HepG2 (cell line): ENCODE data around the gene HYAL1. TPM values are rescaled to one million over a fixed set of nuclear protein-coding genes. Genes with fewer than 3 reads are reported as not detected.

Source experiments
- ETV6 ChIP-seq: sonication (generic); formaldehyde crosslinking; conservative IDR thresholded peaks from 2 replicates; pipeline ENCODE4 v1.4.0; 2020; ENCODE audit warnings: missing genetic modification reagents
- HNRNPUL1 ChIP-seq: fragments of 200-400 bp; formaldehyde crosslinking; IDR thresholded peaks from 2 replicates; pipeline ENCODE4 v1.6.1; 2017; ENCODE audit warnings: low read depth, mild to moderate bottlenecking, low read length, moderate library complexity
- MIER2 ChIP-seq: IDR thresholded peaks from 2 replicates; pipeline ENCODE4 v1.6.1; 2016; ENCODE audit warnings: missing biosample characterization, missing genetic modification reagents
- NFYB ChIP-seq: sonication (generic); formaldehyde crosslinking; IDR thresholded peaks from 2 replicates; pipeline ENCODE4 v1.4.0; 2020; ENCODE audit warnings: missing genetic modification reagents
- NR2F6 ChIP-seq, 2 experiments: IDR thresholded peaks; 2 replicates each; pipeline ENCODE4 v1.6.1; 2016; ENCODE audit warnings: antibody characterized with exemption in 1 of 2, mild to moderate bottlenecking in 1 of 2
- PAX8 ChIP-seq: sonication (generic); formaldehyde crosslinking; IDR thresholded peaks from 2 replicates; pipeline ENCODE4 v1.8.0; 2022; ENCODE audit warnings: mild to moderate bottlenecking, missing genetic modification reagents, borderline replicate concordance
- RFX1 ChIP-seq: fragments of 450-650 bp; IDR thresholded peaks from 2 replicates; pipeline ENCODE4 v1.6.1; 2017
- TMF1 ChIP-seq: sonication (generic); formaldehyde crosslinking; IDR thresholded peaks from 2 replicates; pipeline ENCODE4 v1.8.1; 2022; ENCODE audit warnings: low read depth, missing genetic modification reagents
- ZC3H4 ChIP-seq: sonication (generic); formaldehyde crosslinking; IDR thresholded peaks from 2 replicates; pipeline ENCODE4 v1.4.0; 2020; ENCODE audit warnings: missing genetic modification reagents, borderline replicate concordance
- ZNF225 ChIP-seq: sonication (generic); formaldehyde crosslinking; IDR thresholded peaks from 2 replicates; pipeline ENCODE4 v1.4.0; 2020; ENCODE audit warnings: mild to moderate bottlenecking, missing genetic modification reagents
- ZNF326 ChIP-seq: sonication (generic); formaldehyde crosslinking; IDR thresholded peaks from 2 replicates; pipeline ENCODE4 v1.4.0; 2020; ENCODE audit warnings: missing genetic modification reagents, borderline replicate concordance
- ZNF546 ChIP-seq: sonication (generic); formaldehyde crosslinking; conservative IDR thresholded peaks from 2 replicates; pipeline ENCODE4 v1.8.1; 2023; ENCODE audit warnings: mild to moderate bottlenecking, missing genetic modification reagents
- ZNF7 ChIP-seq: IDR thresholded peaks from 2 replicates; pipeline ENCODE4 v1.6.1; 2016; ENCODE audit warnings: missing biosample characterization, missing genetic modification reagents
- ZNF775 ChIP-seq: sonication (generic); formaldehyde crosslinking; IDR thresholded peaks from 2 replicates; pipeline ENCODE4 v1.4.0; 2020; ENCODE audit warnings: missing genetic modification reagents, mild to moderate bottlenecking, moderate library complexity, borderline replicate concordance
- ZNF782 ChIP-seq: sonication (generic); formaldehyde crosslinking; IDR thresholded peaks from 2 replicates; pipeline ENCODE4 v1.4.0; 2020; ENCODE audit warnings: missing genetic modification reagents, mild to moderate bottlenecking, borderline replicate concordance
- ZSCAN22 ChIP-seq: sonication (generic); formaldehyde crosslinking; IDR thresholded peaks from 2 replicates; pipeline ENCODE4 v1.4.0; 2020; ENCODE audit warnings: mild to moderate bottlenecking, missing genetic modification reagents
- ZZZ3 ChIP-seq: sonication (generic); formaldehyde crosslinking; IDR thresholded peaks from 2 replicates; pipeline ENCODE4 v1.4.0; 2020; ENCODE audit warnings: missing genetic modification reagents, mild to moderate bottlenecking, borderline replicate concordance
- polyA plus RNA-seq, 8 experiments: library from polyadenylated mRNA; depleted of rRNA in 3 of 8; stranded (reverse) in 7 of 8; unstranded in 1 of 8; fragments of >200 nt; fragmentation: Illumina TruSeq in 4 of 8; extraction: Trizol in 4 of 8; gene quantifications; 2 replicates each; pipeline versions ENCODE4 v1.2.1 to v1.2.3, GENCODE V29; 2011 to 2016; ENCODE audit warnings: low read depth in 4 of 8, missing spikeins in 1 of 8, mixed read lengths in 1 of 8; ENCODE audit not compliant: insufficient read depth in 1 of 8
- total RNA-seq, 5 experiments: library from RNA; depleted of rRNA; stranded (reverse); fragments of >200 nt; fragmentation: Illumina TruSeq; extraction: Trizol; gene quantifications; 2 replicates each; pipeline ENCODE4 v1.2.3, GENCODE V29; 2016; ENCODE audit warnings: low read depth in 1 of 5
- TF ChIP-seq, protein P1 (sequence below): sonication (generic); formaldehyde crosslinking; IDR thresholded peaks from 2 replicates; pipeline ENCODE4 v1.8.0; 2022; ENCODE audit warnings: mild to moderate bottlenecking, missing genetic modification reagents, moderate library complexity
- TF ChIP-seq, protein P2 (sequence below): sonication (generic); formaldehyde crosslinking; IDR thresholded peaks from 2 replicates; pipeline ENCODE4 v1.4.0; 2020; ENCODE audit warnings: missing genetic modification reagents
- TF ChIP-seq, protein P3 (sequence below): sonication (generic); formaldehyde crosslinking; IDR thresholded peaks from 2 replicates; pipeline ENCODE4 v1.5.1; 2020; ENCODE audit warnings: missing genetic modification reagents, mild to moderate bottlenecking, borderline replicate concordance
- TF ChIP-seq, protein P4 (sequence below): sonication (generic); formaldehyde crosslinking; IDR thresholded peaks from 2 replicates; pipeline ENCODE4 v1.9.0; 2022; ENCODE audit warnings: low read depth, missing genetic modification reagents

The HYAL1 gene
- total and polyA plus RNA-seq, 2 of the 13 experiments (the other 11 are each of a cell fraction or from before 2014, with no cell fraction given): 76.5 to 193 TPM

DNA sequence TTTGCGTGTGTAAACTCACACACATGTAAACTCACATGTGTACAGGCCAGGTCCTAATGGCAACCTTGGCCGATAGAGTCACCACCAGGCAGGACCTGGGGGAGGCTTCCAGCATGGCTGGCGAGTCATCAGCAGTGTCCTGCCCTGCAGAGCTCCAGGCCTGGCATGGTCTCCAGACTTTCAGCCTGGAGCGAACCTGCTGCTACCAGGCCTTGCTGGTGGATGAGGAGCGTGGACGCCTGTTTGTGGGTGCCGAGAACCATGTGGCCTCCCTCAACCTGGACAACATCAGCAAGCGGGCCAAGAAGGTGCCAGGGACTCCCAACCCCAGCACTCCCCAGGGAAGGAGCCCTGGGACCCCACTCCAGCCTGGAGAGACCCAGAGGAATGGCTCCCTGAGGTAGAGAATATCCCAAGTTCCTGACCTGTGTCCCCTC is 33.4 kb downstream of the HYAL1 start (continued):
- TF ChIP-seq ZNF782 (CRISPR knock-in tag) (peak; percentile 42; the same call in 1 of the 2 replicates), MIER2 (CRISPR knock-in tag) (no peak), ZNF326 (no peak), PAX8 (CRISPR knock-in tag) (no peak), HNRNPUL1 (no peak), ZZZ3 (CRISPR knock-in tag) (no peak), ZNF775 (CRISPR knock-in tag) (no peak), ZNF546 (CRISPR knock-in tag) (no peak), ZNF7 (CRISPR knock-in tag) (no peak), ZSCAN22 (CRISPR knock-in tag) (no peak), NFYB (no peak), RFX1 (no peak), NR2F6 (IDR thresholded peaks at IDR 0.05) (no peak), NR2F6 (CRISPR knock-in tag; IDR thresholded peaks at IDR 0.05) (no peak), ZC3H4 (no peak), TMF1 (no peak), ZNF225 (CRISPR knock-in tag) (no peak), ETV6 (CRISPR knock-in tag) (no peak)
- TF ChIP-seq, protein P1, sequence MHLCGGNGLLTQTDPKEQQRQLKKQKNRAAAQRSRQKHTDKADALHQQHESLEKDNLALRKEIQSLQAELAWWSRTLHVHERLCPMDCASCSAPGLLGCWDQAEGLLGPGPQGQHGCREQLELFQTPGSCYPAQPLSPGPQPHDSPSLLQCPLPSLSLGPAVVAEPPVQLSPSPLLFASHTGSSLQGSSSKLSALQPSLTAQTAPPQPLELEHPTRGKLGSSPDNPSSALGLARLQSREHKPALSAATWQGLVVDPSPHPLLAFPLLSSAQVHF: no peak
- TF ChIP-seq, protein P2, sequence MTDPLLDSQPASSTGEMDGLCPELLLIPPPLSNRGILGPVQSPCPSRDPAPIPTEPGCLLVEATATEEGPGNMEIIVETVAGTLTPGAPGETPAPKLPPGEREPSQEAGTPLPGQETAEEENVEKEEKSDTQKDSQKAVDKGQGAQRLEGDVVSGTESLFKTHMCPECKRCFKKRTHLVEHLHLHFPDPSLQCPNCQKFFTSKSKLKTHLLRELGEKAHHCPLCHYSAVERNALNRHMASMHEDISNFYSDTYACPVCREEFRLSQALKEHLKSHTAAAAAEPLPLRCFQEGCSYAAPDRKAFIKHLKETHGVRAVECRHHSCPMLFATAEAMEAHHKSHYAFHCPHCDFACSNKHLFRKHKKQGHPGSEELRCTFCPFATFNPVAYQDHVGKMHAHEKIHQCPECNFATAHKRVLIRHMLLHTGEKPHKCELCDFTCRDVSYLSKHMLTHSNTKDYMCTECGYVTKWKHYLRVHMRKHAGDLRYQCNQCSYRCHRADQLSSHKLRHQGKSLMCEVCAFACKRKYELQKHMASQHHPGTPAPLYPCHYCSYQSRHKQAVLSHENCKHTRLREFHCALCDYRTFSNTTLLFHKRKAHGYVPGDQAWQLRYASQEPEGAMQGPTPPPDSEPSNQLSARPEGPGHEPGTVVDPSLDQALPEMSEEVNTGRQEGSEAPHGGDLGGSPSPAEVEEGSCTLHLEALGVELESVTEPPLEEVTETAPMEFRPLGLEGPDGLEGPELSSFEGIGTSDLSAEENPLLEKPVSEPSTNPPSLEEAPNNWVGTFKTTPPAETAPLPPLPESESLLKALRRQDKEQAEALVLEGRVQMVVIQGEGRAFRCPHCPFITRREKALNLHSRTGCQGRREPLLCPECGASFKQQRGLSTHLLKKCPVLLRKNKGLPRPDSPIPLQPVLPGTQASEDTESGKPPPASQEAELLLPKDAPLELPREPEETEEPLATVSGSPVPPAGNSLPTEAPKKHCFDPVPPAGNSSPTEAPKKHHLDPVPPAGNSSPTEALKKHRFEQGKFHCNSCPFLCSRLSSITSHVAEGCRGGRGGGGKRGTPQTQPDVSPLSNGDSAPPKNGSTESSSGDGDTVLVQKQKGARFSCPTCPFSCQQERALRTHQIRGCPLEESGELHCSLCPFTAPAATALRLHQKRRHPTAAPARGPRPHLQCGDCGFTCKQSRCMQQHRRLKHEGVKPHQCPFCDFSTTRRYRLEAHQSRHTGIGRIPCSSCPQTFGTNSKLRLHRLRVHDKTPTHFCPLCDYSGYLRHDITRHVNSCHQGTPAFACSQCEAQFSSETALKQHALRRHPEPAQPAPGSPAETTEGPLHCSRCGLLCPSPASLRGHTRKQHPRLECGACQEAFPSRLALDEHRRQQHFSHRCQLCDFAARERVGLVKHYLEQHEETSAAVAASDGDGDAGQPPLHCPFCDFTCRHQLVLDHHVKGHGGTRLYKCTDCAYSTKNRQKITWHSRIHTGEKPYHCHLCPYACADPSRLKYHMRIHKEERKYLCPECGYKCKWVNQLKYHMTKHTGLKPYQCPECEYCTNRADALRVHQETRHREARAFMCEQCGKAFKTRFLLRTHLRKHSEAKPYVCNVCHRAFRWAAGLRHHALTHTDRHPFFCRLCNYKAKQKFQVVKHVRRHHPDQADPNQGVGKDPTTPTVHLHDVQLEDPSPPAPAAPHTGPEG (CRISPR knock-in tag): no peak
- TF ChIP-seq, protein P3, sequence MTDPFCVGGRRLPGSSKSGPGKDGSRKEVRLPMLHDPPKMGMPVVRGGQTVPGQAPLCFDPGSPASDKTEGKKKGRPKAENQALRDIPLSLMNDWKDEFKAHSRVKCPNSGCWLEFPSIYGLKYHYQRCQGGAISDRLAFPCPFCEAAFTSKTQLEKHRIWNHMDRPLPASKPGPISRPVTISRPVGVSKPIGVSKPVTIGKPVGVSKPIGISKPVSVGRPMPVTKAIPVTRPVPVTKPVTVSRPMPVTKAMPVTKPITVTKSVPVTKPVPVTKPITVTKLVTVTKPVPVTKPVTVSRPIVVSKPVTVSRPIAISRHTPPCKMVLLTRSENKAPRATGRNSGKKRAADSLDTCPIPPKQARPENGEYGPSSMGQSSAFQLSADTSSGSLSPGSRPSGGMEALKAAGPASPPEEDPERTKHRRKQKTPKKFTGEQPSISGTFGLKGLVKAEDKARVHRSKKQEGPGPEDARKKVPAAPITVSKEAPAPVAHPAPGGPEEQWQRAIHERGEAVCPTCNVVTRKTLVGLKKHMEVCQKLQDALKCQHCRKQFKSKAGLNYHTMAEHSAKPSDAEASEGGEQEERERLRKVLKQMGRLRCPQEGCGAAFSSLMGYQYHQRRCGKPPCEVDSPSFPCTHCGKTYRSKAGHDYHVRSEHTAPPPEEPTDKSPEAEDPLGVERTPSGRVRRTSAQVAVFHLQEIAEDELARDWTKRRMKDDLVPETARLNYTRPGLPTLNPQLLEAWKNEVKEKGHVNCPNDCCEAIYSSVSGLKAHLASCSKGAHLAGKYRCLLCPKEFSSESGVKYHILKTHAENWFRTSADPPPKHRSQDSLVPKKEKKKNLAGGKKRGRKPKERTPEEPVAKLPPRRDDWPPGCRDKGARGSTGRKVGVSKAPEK (CRISPR knock-in tag): no peak
- TF ChIP-seq, protein P4, sequence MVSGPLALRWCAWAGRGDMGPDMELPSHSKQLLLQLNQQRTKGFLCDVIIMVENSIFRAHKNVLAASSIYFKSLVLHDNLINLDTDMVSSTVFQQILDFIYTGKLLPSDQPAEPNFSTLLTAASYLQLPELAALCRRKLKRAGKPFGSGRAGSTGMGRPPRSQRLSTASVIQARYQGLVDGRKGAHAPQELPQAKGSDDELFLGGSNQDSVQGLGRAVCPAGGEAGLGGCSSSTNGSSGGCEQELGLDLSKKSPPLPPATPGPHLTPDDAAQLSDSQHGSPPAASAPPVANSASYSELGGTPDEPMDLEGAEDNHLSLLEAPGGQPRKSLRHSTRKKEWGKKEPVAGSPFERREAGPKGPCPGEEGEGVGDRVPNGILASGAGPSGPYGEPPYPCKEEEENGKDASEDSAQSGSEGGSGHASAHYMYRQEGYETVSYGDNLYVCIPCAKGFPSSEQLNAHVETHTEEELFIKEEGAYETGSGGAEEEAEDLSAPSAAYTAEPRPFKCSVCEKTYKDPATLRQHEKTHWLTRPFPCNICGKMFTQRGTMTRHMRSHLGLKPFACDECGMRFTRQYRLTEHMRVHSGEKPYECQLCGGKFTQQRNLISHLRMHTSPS: peak; percentile 6; the same call in 1 of the 2 replicates
